Measurements from ENCODE around the gene ENO2. TPM values are rescaled to one million over a fixed set of nuclear protein-coding genes. Genes with fewer than 3 reads are reported as not detected.

Gene ENO2
- total and polyA plus RNA-seq, 2 donors (not counting 1 experiment from before 2014, with no cell fraction given) = 20.3 to 43.0 TPM

DNA sequence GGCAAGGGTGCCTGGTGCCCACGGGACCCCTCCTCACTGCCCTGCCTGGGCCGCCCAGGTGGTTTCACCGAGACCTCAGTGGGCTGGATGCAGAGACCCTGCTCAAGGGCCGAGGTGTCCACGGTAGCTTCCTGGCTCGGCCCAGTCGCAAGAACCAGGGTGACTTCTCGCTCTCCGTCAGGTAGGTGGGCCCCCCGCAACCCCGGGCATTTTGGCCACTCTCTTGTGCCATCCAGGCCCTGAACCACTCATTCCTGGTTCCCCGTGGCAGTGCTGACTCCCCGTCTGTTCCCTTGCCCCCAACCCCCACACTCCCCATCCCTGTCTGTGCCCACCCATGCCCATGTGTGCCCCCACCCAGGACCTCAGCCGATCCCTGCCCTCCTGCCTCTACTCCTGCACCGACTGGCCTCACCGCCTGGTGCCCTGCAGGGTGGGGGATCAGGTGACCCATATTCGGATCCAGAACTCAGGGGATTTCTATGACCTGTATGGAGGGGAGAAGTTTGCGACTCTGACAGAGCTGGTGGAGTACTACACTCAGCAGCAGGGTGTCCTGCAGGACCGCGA, 37.3 kb downstream of the ENO2 start:
- Histone ChIP-seq H3K9me3 (ENCODE audit: control insufficient read depth, insufficient read depth, low read depth, low read length) (no peaks in the 10 kb centered on the region), H3K4me3 (replicated peaks in 1 of 4; ENCODE audit: control extremely low read depth in 1 of 4, insufficient read depth in 1 of 4, low read depth in 3 of 4, low read length in 4 of 4) (no peak overlapping the region), H3K36me3 (ENCODE audit: control insufficient read depth, insufficient read depth, low read length) (no peaks in the 10 kb centered on the region), H2AFZ (ENCODE audit: low read length) (no peak overlapping the region), H3K9ac (ENCODE audit: insufficient read depth, low read length) (no peak overlapping the region), H3K79me2 (ENCODE audit: control insufficient read depth, insufficient read depth, low read length) (no peaks in the 10 kb centered on the region), H3K27ac (ENCODE audit: insufficient read depth, low read length) (no peak overlapping the region), H4K20me1 (ENCODE audit: control insufficient read depth, extremely low read depth, insufficient read depth, low read length) (no peaks in the 10 kb centered on the region), H3K4me1 (ENCODE audit: control insufficient read depth, extremely low read depth, insufficient read depth, low read length) (no peaks in the 10 kb centered on the region), H3K4me2 (ENCODE audit: extremely low read depth, insufficient read depth, low read length) (no peak overlapping the region), H3K27me3 (ENCODE audit: control insufficient read depth, insufficient read depth, low read length) (no peaks in the 10 kb centered on the region)
- TF ChIP-seq EZH2 (IDR thresholded peaks at IDR 0.05; ENCODE audit: low read length, missing control alignments) = no peak
- TF ChIP-seq CTCF (conservative IDR thresholded peaks at IDR 0.05 in 1 of 2, IDR thresholded peaks at IDR 0.05 in 1 of 2; ENCODE audit: low read depth in 1 of 2, low read length in 2 of 2) = no peak
- DNase-seq (ENCODE audit: low read depth in 2 of 2) = no peak

- Histone ChIP-seq H3K27ac (ENCODE audit: insufficient read depth, low read length) (no peak overlapping the region), H3K9me3 (ENCODE audit: control insufficient read depth, insufficient read depth, low read depth, low read length) (no peaks in the 10 kb centered on the region), H3K36me3 (ENCODE audit: control insufficient read depth, insufficient read depth, low read length) (no peaks in the 10 kb centered on the region), H3K4me1 (ENCODE audit: control insufficient read depth, extremely low read depth, insufficient read depth, low read length) (no peaks in the 10 kb centered on the region), H3K4me3 (replicated peaks in 1 of 4; ENCODE audit: control extremely low read depth in 1 of 4, insufficient read depth in 1 of 4, low read depth in 3 of 4, low read length in 4 of 4) (no peak overlapping the region), H3K79me2 (ENCODE audit: control insufficient read depth, insufficient read depth, low read length) (no peaks in the 10 kb centered on the region), H3K27me3 (ENCODE audit: control insufficient read depth, insufficient read depth, low read length) (no peaks in the 10 kb centered on the region), H3K4me2 (ENCODE audit: extremely low read depth, insufficient read depth, low read length) (no peak overlapping the region), H2AFZ (ENCODE audit: low read length) (no peak overlapping the region), H3K9ac (ENCODE audit: insufficient read depth, low read length) (no peak overlapping the region), H4K20me1 (ENCODE audit: control insufficient read depth, extremely low read depth, insufficient read depth, low read length) (no peaks in the 10 kb centered on the region)
- DNase-seq (ENCODE audit: low read depth in 2 of 2) = no peak
- no peak for TF ChIP-seq EZH2 (IDR thresholded peaks at IDR 0.05; ENCODE audit: low read length, missing control alignments)
- no peak for TF ChIP-seq CTCF (conservative IDR thresholded peaks at IDR 0.05 in 1 of 2, IDR thresholded peaks at IDR 0.05 in 1 of 2; ENCODE audit: low read depth in 1 of 2, low read length in 2 of 2)
These were observed 37.9 kb downstream of the ENO2 start for GRCh38 chr12:6952121-6952862.

DNA sequence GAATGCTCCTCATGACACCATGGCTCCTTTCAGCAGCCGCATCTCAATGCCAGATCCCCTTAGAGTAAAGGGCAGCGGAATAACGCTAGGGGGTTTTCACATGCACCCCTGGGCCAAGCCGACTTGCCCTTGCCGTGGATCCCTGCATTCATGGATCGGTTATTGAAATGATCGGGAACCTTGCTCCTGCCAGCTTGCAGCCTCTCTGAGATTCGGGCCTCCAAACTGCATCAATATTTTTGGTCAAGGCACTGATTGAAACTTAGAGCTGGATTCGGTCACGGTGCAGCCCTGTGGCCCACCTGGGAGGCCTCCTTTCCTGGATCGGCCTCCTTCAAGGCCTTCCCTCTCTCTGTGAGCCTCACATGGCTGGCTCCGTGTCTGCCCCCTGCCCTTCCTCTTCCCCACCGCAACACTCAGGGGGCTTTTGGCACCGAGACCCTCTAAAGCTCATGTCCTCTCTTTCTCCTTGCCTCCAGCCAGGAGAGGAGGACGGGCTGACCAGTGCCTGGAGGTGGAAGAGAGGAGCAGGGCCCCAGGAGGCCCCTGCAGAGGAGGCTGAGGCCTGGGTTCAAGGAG, 38.6 kb downstream of the ENO2 start:
- Histone ChIP-seq H3K36me3 (ENCODE audit: control insufficient read depth, insufficient read depth, low read length) (no peaks in the 10 kb centered on the region), H3K79me2 (ENCODE audit: control insufficient read depth, insufficient read depth, low read length) (no peaks in the 10 kb centered on the region), H3K9ac (ENCODE audit: insufficient read depth, low read length) (no peak overlapping the region), H3K27ac (ENCODE audit: insufficient read depth, low read length) (no peak overlapping the region), H3K4me2 (ENCODE audit: extremely low read depth, insufficient read depth, low read length) (no peak overlapping the region), H3K9me3 (ENCODE audit: control insufficient read depth, insufficient read depth, low read depth, low read length) (no peaks in the 10 kb centered on the region), H4K20me1 (ENCODE audit: control insufficient read depth, extremely low read depth, insufficient read depth, low read length) (no peaks in the 10 kb centered on the region), H3K27me3 (ENCODE audit: control insufficient read depth, insufficient read depth, low read length) (no peaks in the 10 kb centered on the region), H2AFZ (ENCODE audit: low read length) (no peak overlapping the region), H3K4me1 (ENCODE audit: control insufficient read depth, extremely low read depth, insufficient read depth, low read length) (no peaks in the 10 kb centered on the region), H3K4me3 (replicated peaks in 1 of 4; ENCODE audit: control extremely low read depth in 1 of 4, insufficient read depth in 1 of 4, low read depth in 3 of 4, low read length in 4 of 4) (no peak overlapping the region)
- no peak for TF ChIP-seq CTCF (conservative IDR thresholded peaks at IDR 0.05 in 1 of 2, IDR thresholded peaks at IDR 0.05 in 1 of 2; ENCODE audit: low read depth in 1 of 2, low read length in 2 of 2)
- TF ChIP-seq EZH2 (IDR thresholded peaks at IDR 0.05; ENCODE audit: low read length, missing control alignments) = no peak
- no peak for DNase-seq (ENCODE audit: low read depth in 2 of 2)

Measured in fibroblast of lung (primary cell).